Measurements from ENCODE around the gene B4GALT3.

GRCh38 chr1:161175771-161176453, 1.4 kb downstream of the B4GALT3 start:
- TF ChIP-seq CTCF (conservative IDR thresholded peaks at IDR 0.05; ENCODE audit: low read length) (no peak), EZH2phosphoT487 (IDR thresholded peaks at IDR 0.05; ENCODE audit: borderline replicate concordance, low read depth, low read length) (no peak)

Measured in OCI-LY7 (cell line).